ENCODE results near the gene BACE1-AS. TPM values are rescaled to one million over a fixed set of nuclear protein-coding genes. Genes with fewer than 3 reads are reported as not detected.

Gene BACE1-AS
- total and polyA plus RNA-seq, 2 donors (not counting 1 experiment from before 2014, with no cell fraction given): 4.2 to 4.5 TPM

- no peak overlapping the region for H3K27ac ChIP-seq (ENCODE audit: insufficient read depth, low read length)
- no peak overlapping the region for H3K9ac ChIP-seq (ENCODE audit: insufficient read depth, low read length)
- H3K36me3 ChIP-seq (ENCODE audit: control insufficient read depth, insufficient read depth, low read length): peaks cover 22% of the 10 kb centered on the region
- no peaks in the 10 kb centered on the region for H3K9me3 ChIP-seq (ENCODE audit: control insufficient read depth, insufficient read depth, low read depth, low read length)
- H3K4me2 ChIP-seq (ENCODE audit: extremely low read depth, insufficient read depth, low read length): no peak overlapping the region
- DNase-seq (ENCODE audit: low read depth in 2 of 2): no peak
- TF ChIP-seq CTCF (conservative IDR thresholded peaks at IDR 0.05 in 1 of 2, IDR thresholded peaks at IDR 0.05 in 1 of 2; ENCODE audit: low read depth in 1 of 2, low read length in 2 of 2) (no peak), EZH2 (IDR thresholded peaks at IDR 0.05; ENCODE audit: low read length, missing control alignments) (no peak)
- no peaks in the 10 kb centered on the region for H4K20me1 ChIP-seq (ENCODE audit: control insufficient read depth, extremely low read depth, insufficient read depth, low read length)
- no peaks in the 10 kb centered on the region for H3K79me2 ChIP-seq (ENCODE audit: control insufficient read depth, insufficient read depth, low read length)
- H2AFZ ChIP-seq (ENCODE audit: low read length): no peak overlapping the region
- no peaks in the 10 kb centered on the region for H3K4me1 ChIP-seq (ENCODE audit: control insufficient read depth, extremely low read depth, insufficient read depth, low read length)
- H3K4me3 ChIP-seq (replicated peaks in 1 of 4; ENCODE audit: control extremely low read depth in 1 of 4, insufficient read depth in 1 of 4, low read depth in 3 of 4, low read length in 4 of 4): no peak overlapping the region
- H3K27me3 ChIP-seq (ENCODE audit: control insufficient read depth, insufficient read depth, low read length): no peaks in the 10 kb centered on the region
Measured at GRCh38 chr11:117289795-117290194, 1.4 kb upstream of the BACE1-AS start.

GRCh38 chr11:117292616-117293015, 1.5 kb downstream of the BACE1-AS start:
- H2AFZ ChIP-seq (ENCODE audit: low read length): no peak overlapping the region
- H3K9ac ChIP-seq (ENCODE audit: insufficient read depth, low read length): no peak overlapping the region
- no peak overlapping the region for H3K27ac ChIP-seq (ENCODE audit: insufficient read depth, low read length)
- no peaks in the 10 kb centered on the region for H3K27me3 ChIP-seq (ENCODE audit: control insufficient read depth, insufficient read depth, low read length)
- peaks cover 19% of the 10 kb centered on the region for H3K36me3 ChIP-seq (ENCODE audit: control insufficient read depth, insufficient read depth, low read length)
- H3K9me3 ChIP-seq (ENCODE audit: control insufficient read depth, insufficient read depth, low read depth, low read length): no peaks in the 10 kb centered on the region
- no peak overlapping the region for H3K4me3 ChIP-seq (replicated peaks in 1 of 4; ENCODE audit: control extremely low read depth in 1 of 4, insufficient read depth in 1 of 4, low read depth in 3 of 4, low read length in 4 of 4)
- no peak for TF ChIP-seq CTCF (conservative IDR thresholded peaks at IDR 0.05 in 1 of 2, IDR thresholded peaks at IDR 0.05 in 1 of 2; ENCODE audit: low read depth in 1 of 2, low read length in 2 of 2)
- TF ChIP-seq EZH2 (IDR thresholded peaks at IDR 0.05; ENCODE audit: low read length, missing control alignments): no peak
- DNase-seq (ENCODE audit: low read depth in 2 of 2): no peak
- no peaks in the 10 kb centered on the region for H3K4me1 ChIP-seq (ENCODE audit: control insufficient read depth, extremely low read depth, insufficient read depth, low read length)
- H3K79me2 ChIP-seq (ENCODE audit: control insufficient read depth, insufficient read depth, low read length): no peaks in the 10 kb centered on the region
- no peak overlapping the region for H3K4me2 ChIP-seq (ENCODE audit: extremely low read depth, insufficient read depth, low read length)
- H4K20me1 ChIP-seq (ENCODE audit: control insufficient read depth, extremely low read depth, insufficient read depth, low read length): no peaks in the 10 kb centered on the region

- Histone ChIP-seq H2AFZ (ENCODE audit: low read length) (no peak overlapping the region), H3K27me3 (ENCODE audit: control insufficient read depth, insufficient read depth, low read length) (no peaks in the 10 kb centered on the region), H3K4me3 (replicated peaks in 1 of 4; ENCODE audit: control extremely low read depth in 1 of 4, insufficient read depth in 1 of 4, low read depth in 3 of 4, low read length in 4 of 4) (no peak overlapping the region), H3K36me3 (ENCODE audit: control insufficient read depth, insufficient read depth, low read length) (peaks cover 11% of the 10 kb centered on the region), H3K79me2 (ENCODE audit: control insufficient read depth, insufficient read depth, low read length) (no peaks in the 10 kb centered on the region), H3K27ac (ENCODE audit: insufficient read depth, low read length) (no peak overlapping the region), H4K20me1 (ENCODE audit: control insufficient read depth, extremely low read depth, insufficient read depth, low read length) (no peaks in the 10 kb centered on the region), H3K4me2 (ENCODE audit: extremely low read depth, insufficient read depth, low read length) (no peak overlapping the region), H3K9me3 (ENCODE audit: control insufficient read depth, insufficient read depth, low read depth, low read length) (no peaks in the 10 kb centered on the region), H3K9ac (ENCODE audit: insufficient read depth, low read length) (no peak overlapping the region), H3K4me1 (ENCODE audit: control insufficient read depth, extremely low read depth, insufficient read depth, low read length) (peaks cover 8% of the 10 kb centered on the region)
- DNase-seq (ENCODE audit: low read depth in 2 of 2): no peak
- TF ChIP-seq CTCF (conservative IDR thresholded peaks at IDR 0.05 in 1 of 2, IDR thresholded peaks at IDR 0.05 in 1 of 2; ENCODE audit: low read depth in 1 of 2, low read length in 2 of 2): no peak
- TF ChIP-seq EZH2 (IDR thresholded peaks at IDR 0.05; ENCODE audit: low read length, missing control alignments): no peak
Measured at GRCh38 chr11:117295438-117296137, 4.4 kb downstream of the BACE1-AS start.
